ENCODE data around the gene ZNF217. TPM values are rescaled to one million over a fixed set of nuclear protein-coding genes. Genes with fewer than 3 reads are reported as not detected.
A peak's percentile ranks its signal among the peaks of the same experiment; 100 is the strongest.
"Not testable (repeated sequence)": the region's sequence is repeated elsewhere in the genome, so short reads cannot be mapped to it uniquely, and the experiment has no call there.

ZNF217 gene
- total RNA-seq, 2 donors from 2014 or later: 17.4 to 27.7 TPM

- H3K36me3 ChIP-seq (replicated peaks in 1 of 2; ENCODE audit: insufficient read depth in 1 of 2, low read depth in 2 of 2): no peaks in the 10 kb centered on the region
- TF ChIP-seq POLR2A (IDR thresholded peaks at IDR 0.05) (no peak), CTCF (IDR thresholded peaks at IDR 0.05) (no peak)
- intact Hi-C loops (cut with DNase I): no loop called here
- 73 to 78% methylated on average over 11 of the region's 11 CpGs for WGBS, 2 donors
- ATAC-seq: no peak
- no peak overlapping the region for H3K27ac ChIP-seq
- H3K9me3 ChIP-seq: no peaks in the 10 kb centered on the region
- H3K27me3 ChIP-seq: no peaks in the 10 kb centered on the region
- DNase-seq: no peak
- no peaks in the 10 kb centered on the region for H3K4me1 ChIP-seq
- H3K4me3 ChIP-seq: no peak overlapping the region
Observed at GRCh38 chr20:53550280-53551187, 43.1 kb downstream of the ZNF217 start.

GRCh38 chr20:53547664-53548239, 45.9 kb downstream of the ZNF217 start:
- no peaks in the 10 kb centered on the region for H3K9me3 ChIP-seq
- intact Hi-C loops (cut with DNase I): loop anchor here (10.0 kb wide), 1 partner anchor 1233 kb away; no protein-coding TSS in a partner anchor
- no peaks in the 10 kb centered on the region for H3K36me3 ChIP-seq (replicated peaks in 1 of 2; ENCODE audit: insufficient read depth in 1 of 2, low read depth in 2 of 2)
- ATAC-seq: peak; percentile 75
- no peak overlapping the region for H3K4me3 ChIP-seq
- peak; percentile 63 to 90 (median 78) for TF ChIP-seq CTCF (IDR thresholded peaks at IDR 0.05)
- TF ChIP-seq POLR2A (IDR thresholded peaks at IDR 0.05): no peak
- peak; percentile 36 to 49 (median 44) for DNase-seq
- 26 to 27% methylated on average over 7 of the region's 7 CpGs for WGBS, 2 donors
- no peaks in the 10 kb centered on the region for H3K27me3 ChIP-seq
- no peaks in the 10 kb centered on the region for H3K4me1 ChIP-seq
- H3K27ac ChIP-seq: no peak overlapping the region

GRCh38 chr20:53539516-53539915, 54.1 kb downstream of the ZNF217 start:
- TF ChIP-seq CTCF (IDR thresholded peaks at IDR 0.05) (no peak), POLR2A (IDR thresholded peaks at IDR 0.05) (no peak)
- Histone ChIP-seq H3K36me3 (replicated peaks in 1 of 2; ENCODE audit: insufficient read depth in 1 of 2, low read depth in 2 of 2) (no peaks in the 10 kb centered on the region), H3K4me1 (no peaks in the 10 kb centered on the region), H3K4me3 (no peak overlapping the region), H3K27me3 (no peaks in the 10 kb centered on the region), H3K27ac (no peak overlapping the region), H3K9me3 (no peaks in the 10 kb centered on the region)
- no peak for DNase-seq
- no peak for ATAC-seq
- 40 to 48% methylated on average over 3 to 4 of the region's 4 CpGs for WGBS, 2 donors
- intact Hi-C loops (cut with DNase I): no loop called here

GRCh38 chr20:53536382-53536781, 57.3 kb downstream of the ZNF217 start:
- intact Hi-C loops (cut with DNase I); DNase-seq; H3K4me1 ChIP-seq; H3K4me3 ChIP-seq; H3K9me3 ChIP-seq; ATAC-seq; H3K27me3 ChIP-seq; H3K36me3 ChIP-seq (replicated peaks in 1 of 2; ENCODE audit: insufficient read depth in 1 of 2, low read depth in 2 of 2); H3K27ac ChIP-seq: not testable (repeated sequence)
- WGBS, 2 donors: 65 to 74% methylated on average over 3 of the region's 3 CpGs

- H3K9me3 ChIP-seq: no peaks in the 10 kb centered on the region
- intact Hi-C loops (cut with DNase I): no loop called here
- no peak for TF ChIP-seq CTCF (IDR thresholded peaks at IDR 0.05)
- no peak for TF ChIP-seq POLR2A (IDR thresholded peaks at IDR 0.05)
- ATAC-seq (no peak), DNase-seq (no peak)
- no peak overlapping the region for H3K4me3 ChIP-seq
- H3K27ac ChIP-seq: no peak overlapping the region
- no peaks in the 10 kb centered on the region for H3K36me3 ChIP-seq (replicated peaks in 1 of 2; ENCODE audit: insufficient read depth in 1 of 2, low read depth in 2 of 2)
- no peaks in the 10 kb centered on the region for H3K27me3 ChIP-seq
- H3K4me1 ChIP-seq: no peaks in the 10 kb centered on the region
- WGBS, 2 donors: 62 to 72% methylated on average over 4 of the region's 4 CpGs
Observed at GRCh38 chr20:53535878-53536277, 57.8 kb downstream of the ZNF217 start.

Measured in body of pancreas (tissue), 4 donors.